HG02885 (cell line): ENCODE measurements around the gene CLSTN3.
A peak's percentile ranks its signal among the peaks of the same experiment; 100 is the strongest.

Source experiments
- ATAC-seq: cut with Tn5 transposase; IDR thresholded peaks from one replicate; pipeline ENCODE4 v1.9.1; 2021; ENCODE audit warnings: mild to moderate bottlenecking; ENCODE audit not compliant: unreplicated experiment, poor library complexity

The CLSTN3 gene

DNA sequence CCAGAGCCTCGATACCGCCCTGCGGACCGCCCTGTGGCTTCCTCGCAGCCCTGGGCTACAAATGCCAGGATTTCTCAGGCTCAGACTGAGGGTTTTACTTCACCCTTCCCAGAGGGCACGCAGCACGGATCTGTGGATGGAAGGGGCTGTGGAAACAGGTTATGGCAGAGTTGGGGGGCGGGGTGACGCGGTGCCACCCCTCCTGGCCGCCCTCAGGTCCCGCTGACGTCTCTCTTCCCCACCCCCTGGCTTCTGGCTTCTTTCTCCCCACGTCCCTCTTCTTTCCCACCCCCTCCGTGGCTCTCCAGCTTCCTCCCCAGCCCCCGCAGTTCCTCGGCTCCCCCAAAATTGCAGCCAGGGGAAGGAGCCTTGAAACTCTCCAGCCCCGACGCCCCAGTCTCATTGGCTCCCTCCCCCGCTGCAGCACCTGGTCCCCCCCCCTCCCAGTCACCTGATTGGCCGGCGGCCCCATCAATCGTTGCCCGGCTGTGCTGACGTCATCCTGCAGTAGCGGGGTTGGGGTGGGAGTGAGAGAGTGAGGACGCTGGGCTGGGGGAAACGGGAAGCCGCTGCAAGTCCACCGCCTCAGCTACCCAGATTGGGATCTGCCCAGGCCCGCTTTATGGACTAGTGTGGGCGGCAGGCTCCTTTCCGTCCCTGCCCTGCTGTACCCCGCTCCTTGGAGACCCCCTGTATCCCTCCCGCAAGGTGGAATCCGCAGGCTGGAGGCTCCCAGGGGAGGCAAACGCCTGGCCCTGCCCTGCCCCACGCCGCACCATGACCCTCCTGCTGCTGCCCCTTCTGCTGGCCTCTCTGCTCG, at the start of gene CLSTN3:
CLSTN3 (plus strand) TSS at position 500 of the 820 bp plus-strand sequence; CDS start at position 778, 278 bp downstream.
- peak; percentile 82 for ATAC-seq

GRCh38 chr12:7081037-7081436, 49.1 kb upstream of the CLSTN3 start:
- no peak for ATAC-seq

DNA sequence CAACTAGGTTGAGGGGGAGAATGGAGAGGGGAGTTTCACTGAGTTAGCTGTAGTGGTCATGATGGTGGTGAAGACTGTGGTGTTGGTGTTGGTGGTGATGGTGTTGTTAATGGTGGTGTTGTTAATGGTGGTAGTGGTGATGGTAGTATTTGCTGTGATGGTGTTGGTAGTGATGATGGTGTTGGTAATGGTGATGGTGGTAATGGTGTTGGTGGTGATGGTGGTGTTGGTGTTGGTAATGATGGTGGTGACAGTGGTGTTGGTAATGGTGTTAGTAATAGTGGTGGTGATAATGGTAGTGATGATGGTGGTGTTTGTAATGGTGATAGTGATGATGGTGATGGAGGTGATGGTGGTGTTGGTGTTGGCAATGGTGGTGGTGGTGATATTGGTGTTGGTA, 47.0 kb upstream of the CLSTN3 start:
- no peak for ATAC-seq

DNA sequence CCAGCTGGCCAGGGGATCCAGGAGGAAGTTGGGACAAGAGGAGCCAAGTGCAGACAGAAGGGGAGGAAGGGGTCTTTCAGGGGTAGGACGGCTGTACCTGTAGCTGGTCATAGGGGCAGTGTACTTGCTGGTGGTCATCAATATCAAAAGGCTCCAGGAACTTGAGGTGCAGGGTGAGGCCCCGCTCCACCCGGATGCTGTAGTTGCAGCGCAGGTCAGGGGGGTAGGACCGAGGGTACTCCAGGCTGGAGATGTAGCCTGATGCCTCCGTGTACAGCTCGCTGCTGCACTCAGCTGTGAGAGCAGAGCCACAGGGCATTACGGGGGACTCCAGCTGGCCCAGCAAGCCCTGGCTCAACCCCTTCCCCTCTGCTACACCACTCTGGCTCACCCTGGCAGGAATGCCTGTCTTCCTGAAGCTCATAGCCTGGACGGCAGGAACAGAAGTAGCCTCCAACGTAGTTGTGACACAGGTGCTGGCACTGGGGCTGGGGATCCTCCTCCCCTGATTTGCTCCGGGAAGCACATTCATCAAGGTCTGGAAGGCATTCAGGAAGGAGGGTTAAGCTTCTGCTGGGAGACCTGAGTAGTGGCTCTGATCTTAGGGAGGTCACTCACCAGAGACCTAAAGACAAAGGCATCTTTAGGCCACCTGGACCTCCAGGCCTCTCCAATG, 40.8 kb upstream of the CLSTN3 start:
- ATAC-seq, result no peak

GRCh38 chr12:7090222-7090998, 39.8 kb upstream of the CLSTN3 start:
- no peak for ATAC-seq

- ATAC-seq, result no peak
These were observed 39.0 kb upstream of the CLSTN3 start for GRCh38 chr12:7091171-7091570.

DNA sequence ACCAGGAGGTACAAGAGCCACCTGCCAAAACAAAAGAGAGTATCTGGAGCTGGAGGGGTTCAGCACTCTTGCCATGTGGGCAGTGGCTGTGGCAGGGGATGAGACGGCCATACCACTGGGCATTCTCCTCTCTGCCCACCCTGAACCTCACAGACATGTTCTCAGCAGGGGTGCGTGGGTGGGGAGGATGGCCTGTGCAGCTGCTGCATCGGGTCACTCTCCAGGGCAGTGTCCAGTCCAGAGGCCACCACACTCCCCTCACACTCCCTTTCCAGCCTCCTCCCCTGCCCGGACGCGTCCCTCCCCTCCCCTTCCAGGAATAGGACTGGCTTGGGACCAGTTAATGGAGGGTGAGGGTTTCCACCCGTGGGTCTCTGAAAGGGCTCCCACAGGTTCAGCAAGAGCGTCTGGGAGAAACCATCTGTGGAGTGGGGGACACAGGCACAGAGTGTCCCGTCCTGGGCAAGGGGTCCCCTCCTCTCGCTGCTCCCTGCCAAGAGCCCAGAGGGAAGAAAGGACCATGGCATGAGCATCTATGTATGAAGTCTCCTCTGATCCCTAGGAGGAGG, 38.4 kb upstream of the CLSTN3 start:
- no peak for ATAC-seq

- no peak for ATAC-seq
These were observed 37.8 kb upstream of the CLSTN3 start, which contains the start of gene C1R for GRCh38 chr12:7092229-7092985. C1R (minus strand) TSS chr12:7092445; CDS start chr12:7092388, 57 bp downstream.

GRCh38 chr12:7092986-7093460, 37.1 kb upstream of the CLSTN3 start:
- no peak for ATAC-seq

DNA sequence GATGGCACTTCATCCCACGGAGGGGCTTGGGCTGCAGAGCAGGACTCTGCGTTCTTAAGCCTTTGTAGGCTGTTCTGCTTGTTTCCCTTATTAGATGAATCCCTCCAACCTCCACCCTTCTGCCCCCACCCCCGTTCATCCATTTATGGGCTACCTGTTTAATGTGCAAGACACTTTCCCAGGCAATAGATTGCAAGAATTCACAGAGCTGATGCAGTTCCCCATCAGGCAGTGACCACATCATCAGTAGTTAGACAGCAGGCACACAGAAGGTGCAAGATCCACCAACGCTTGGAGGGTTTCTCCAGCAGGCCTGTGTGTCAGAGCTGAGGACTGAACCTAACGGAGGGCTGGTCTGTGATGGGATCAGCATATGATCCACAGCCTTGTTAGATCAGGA, 36.7 kb upstream of the CLSTN3 start:
- ATAC-seq, result no peak

GRCh38 chr12:7093892-7094291, 36.3 kb upstream of the CLSTN3 start:
- ATAC-seq, result no peak

GRCh38 chr12:7096006-7096932, 33.9 kb upstream of the CLSTN3 start:
- no peak for ATAC-seq

- no peak for ATAC-seq
These were observed 33.2 kb upstream of the CLSTN3 start for GRCh38 chr12:7096979-7097378.

GRCh38 chr12:7099290-7099996, 30.7 kb upstream of the CLSTN3 start:
- ATAC-seq, result no peak

- no peak for ATAC-seq
These were observed 29.9 kb upstream of the CLSTN3 start for GRCh38 chr12:7100239-7100638.

- no peak for ATAC-seq
These were observed 29.0 kb upstream of the CLSTN3 start for GRCh38 chr12:7101047-7101693.

DNA sequence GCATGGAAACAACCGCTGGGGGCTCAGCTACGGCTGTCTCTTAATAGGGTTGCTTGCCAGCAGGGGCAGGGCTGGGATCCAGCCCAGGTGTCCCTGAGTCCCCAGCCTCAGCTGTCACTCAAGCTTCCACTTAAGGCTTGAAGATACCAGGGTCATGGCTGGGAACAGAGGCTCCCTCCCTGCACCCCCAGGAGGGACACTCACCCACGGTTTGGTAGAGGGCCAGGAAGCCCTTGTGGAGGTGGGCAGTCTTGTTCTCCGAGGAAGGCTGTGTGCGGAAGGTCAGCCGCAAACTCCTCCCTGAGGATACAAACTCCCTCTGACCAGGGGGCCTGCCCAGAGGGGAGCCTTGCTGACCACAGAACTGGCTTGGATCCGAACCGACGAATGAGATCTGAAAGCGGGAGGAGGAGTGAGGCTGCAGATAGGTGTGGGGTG, 28.5 kb upstream of the CLSTN3 start:
- no peak for ATAC-seq
